Sigmoid colon (tissue), 4 donors: ENCODE data around the gene SPACA6.

ENCODE experiments used
- EP300 ChIP-seq, 4 donors: sonication (generic); formaldehyde crosslinking; IDR thresholded peaks; one replicate each; pipeline ENCODE4 v1.6.1; 2017; ENCODE audit warnings: antibody characterized with exemption in 4 of 4
- POLR2AphosphoS5 ChIP-seq, 4 donors: sonication (generic); formaldehyde crosslinking; IDR thresholded peaks; one replicate each; pipeline ENCODE4 v1.6.1; 2017; ENCODE audit warnings: antibody characterized with exemption in 4 of 4
- TF ChIP-seq, protein P1 (sequence below), 4 experiments: fragments of 450-650 bp in 3 of 4; fragments of 200-600 bp in 1 of 4; IDR thresholded peaks; one replicate each; pipeline ENCODE4 v1.5.1; 2016 to 2019; ENCODE audit warnings: antibody characterized with exemption in 4 of 4, mild to moderate bottlenecking in 3 of 4, moderate library complexity in 2 of 4

GRCh38 chr19:51676566-51677083 lies 16.5 kb upstream of the SPACA6 start:
- TF ChIP-seq, protein P1, sequence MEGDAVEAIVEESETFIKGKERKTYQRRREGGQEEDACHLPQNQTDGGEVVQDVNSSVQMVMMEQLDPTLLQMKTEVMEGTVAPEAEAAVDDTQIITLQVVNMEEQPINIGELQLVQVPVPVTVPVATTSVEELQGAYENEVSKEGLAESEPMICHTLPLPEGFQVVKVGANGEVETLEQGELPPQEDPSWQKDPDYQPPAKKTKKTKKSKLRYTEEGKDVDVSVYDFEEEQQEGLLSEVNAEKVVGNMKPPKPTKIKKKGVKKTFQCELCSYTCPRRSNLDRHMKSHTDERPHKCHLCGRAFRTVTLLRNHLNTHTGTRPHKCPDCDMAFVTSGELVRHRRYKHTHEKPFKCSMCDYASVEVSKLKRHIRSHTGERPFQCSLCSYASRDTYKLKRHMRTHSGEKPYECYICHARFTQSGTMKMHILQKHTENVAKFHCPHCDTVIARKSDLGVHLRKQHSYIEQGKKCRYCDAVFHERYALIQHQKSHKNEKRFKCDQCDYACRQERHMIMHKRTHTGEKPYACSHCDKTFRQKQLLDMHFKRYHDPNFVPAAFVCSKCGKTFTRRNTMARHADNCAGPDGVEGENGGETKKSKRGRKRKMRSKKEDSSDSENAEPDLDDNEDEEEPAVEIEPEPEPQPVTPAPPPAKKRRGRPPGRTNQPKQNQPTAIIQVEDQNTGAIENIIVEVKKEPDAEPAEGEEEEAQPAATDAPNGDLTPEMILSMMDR (IDR thresholded peaks at IDR 0.05): no peak
- no peak for TF ChIP-seq POLR2AphosphoS5 (IDR thresholded peaks at IDR 0.05)
- no peak for TF ChIP-seq EP300 (IDR thresholded peaks at IDR 0.05)
